Chondrocyte (in vitro differentiated cells): ENCODE results near the gene GRB10. TPM values are rescaled to one million over a fixed set of nuclear protein-coding genes. Genes with fewer than 3 reads are reported as not detected.

Experiments used
- DNase-seq: peaks from one replicate; pipeline ENCODE4 v3.0.0; 2021; ENCODE audit warnings: mixed read lengths, low spot score
- H3K27ac Mint-ChIP-seq: one replicate; pipeline ENCODE4 v1.8.0; 2021; ENCODE audit warnings: mild to moderate bottlenecking, moderate library complexity, mixed read lengths; ENCODE audit not compliant: unreplicated experiment
- H3K27me3 Mint-ChIP-seq: 2 replicates; pipeline ENCODE4 v1.8.0; 2021; ENCODE audit warnings: low read depth, mixed read lengths
- H3K36me3 Mint-ChIP-seq: 2 replicates; pipeline ENCODE4 v1.8.0; 2021; ENCODE audit warnings: low read depth, mixed read lengths
- H3K4me1 Mint-ChIP-seq: 2 replicates; pipeline ENCODE4 v1.8.0; 2021; ENCODE audit warnings: low read depth, mild to moderate bottlenecking, mixed read lengths
- H3K4me3 Mint-ChIP-seq: one replicate; pipeline ENCODE4 v1.8.0; 2021; ENCODE audit warnings: mild to moderate bottlenecking, moderate library complexity, mixed read lengths; ENCODE audit not compliant: unreplicated experiment
- H3K9me3 Mint-ChIP-seq: 2 replicates; pipeline ENCODE4 v1.8.0; 2021; ENCODE audit warnings: low read depth, mixed read lengths
- CTCF ChIP-seq: fragments of 200-600 bp; sonication (generic); IDR thresholded peaks from 2 replicates; pipeline ENCODE4 v1.5.0; 2021; ENCODE audit warnings: antibody characterized with exemption, mild to moderate bottlenecking, moderate library complexity
- total RNA-seq: library from RNA; stranded (reverse); gene quantifications from 3 replicates; pipeline ENCODE4 v1.2.1, GENCODE V29; 2021

Gene GRB10
- total RNA-seq, 1 donor from 2014 or later = 73.7 TPM

GRCh38 chr7:50729962-50730361 is 52.7 kb downstream of the GRB10 start:
- no peaks in the 10 kb centered on the region for H3K27me3 Mint-ChIP-seq
- no peaks in the 10 kb centered on the region for H3K9me3 Mint-ChIP-seq
- H3K27ac Mint-ChIP-seq = peak overlapping the region; percentile 60
- H3K4me3 Mint-ChIP-seq = no peak overlapping the region
- no peak for TF ChIP-seq CTCF
- DNase-seq = no peak
- H3K4me1 Mint-ChIP-seq = peaks cover 79% of the 10 kb centered on the region
- H3K36me3 Mint-ChIP-seq = peaks cover 2% of the 10 kb centered on the region

- Mint-ChIP-seq H3K27ac (peak overlapping the region; percentile 68), H3K9me3 (no peaks in the 10 kb centered on the region), H3K36me3 (peaks cover 4% of the 10 kb centered on the region), H3K4me1 (peaks cover 69% of the 10 kb centered on the region), H3K4me3 (no peak overlapping the region), H3K27me3 (no peaks in the 10 kb centered on the region)
- no peak for TF ChIP-seq CTCF
- DNase-seq = no peak
These were observed 54.5 kb downstream of the GRB10 start for GRCh38 chr7:50728184-50728583.

- DNase-seq = no peak
- no peaks in the 10 kb centered on the region for H3K27me3 Mint-ChIP-seq
- H3K36me3 Mint-ChIP-seq = peaks cover 4% of the 10 kb centered on the region
- H3K27ac Mint-ChIP-seq = peak overlapping the region; percentile 68
- H3K4me3 Mint-ChIP-seq = no peak overlapping the region
- no peaks in the 10 kb centered on the region for H3K9me3 Mint-ChIP-seq
- no peak for TF ChIP-seq CTCF
- peaks cover 64% of the 10 kb centered on the region for H3K4me1 Mint-ChIP-seq
These were observed 55.0 kb downstream of the GRB10 start for GRCh38 chr7:50727711-50728110.

GRCh38 chr7:50727072-50727471 is 55.6 kb downstream of the GRB10 start:
- Mint-ChIP-seq H3K4me1 (peaks cover 59% of the 10 kb centered on the region), H3K27ac (peak overlapping the region; percentile 45), H3K36me3 (peaks cover 4% of the 10 kb centered on the region), H3K4me3 (no peak overlapping the region), H3K9me3 (no peaks in the 10 kb centered on the region), H3K27me3 (no peaks in the 10 kb centered on the region)
- TF ChIP-seq CTCF = no peak
- no peak for DNase-seq

- no peak for TF ChIP-seq CTCF
- Mint-ChIP-seq H3K27ac (no peak overlapping the region), H3K27me3 (no peaks in the 10 kb centered on the region), H3K9me3 (no peaks in the 10 kb centered on the region), H3K36me3 (peaks cover 4% of the 10 kb centered on the region), H3K4me3 (no peak overlapping the region), H3K4me1 (peaks cover 62% of the 10 kb centered on the region)
- no peak for DNase-seq
These were observed 56.9 kb downstream of the GRB10 start for GRCh38 chr7:50725774-50726173.
